Caco-2 (cell line): ENCODE results near the gene AADAC. TPM values are rescaled to one million over a fixed set of nuclear protein-coding genes. Genes with fewer than 3 reads are reported as not detected.
A peak's percentile ranks its signal among the peaks of the same experiment; 100 is the strongest.

ENCODE experiments used
- BruUV-seq: library from RNA; stranded (reverse); fragments of 400-500 nt; replicated peaks from 2 replicates; lab custom pipeline; 2021; lab: Mats Ljungman, UMichigan
- CTCF ChIA-PET: fragments of 300-600 bp; sonication (Branson Sonifier 250); formaldehyde crosslinking; loops from one replicate; lab custom pipeline; 2022; ENCODE audit warnings: antibody characterized with exemption; lab: Charles Lee
- POLR2A ChIA-PET: fragments of 300-600 bp; sonication (Branson Sonifier 250); formaldehyde crosslinking; loops from one replicate; lab custom pipeline; 2022; ENCODE audit warnings: antibody characterized with exemption; lab: Charles Lee
- DNase-seq, 2 experiments: peaks; one replicate each; pipeline versions ENCODE4 v3.0.0 to v3.0.0-alpha.2; 2020 to 2022
- H3K27me3 ChIP-seq: replicated peaks from 2 replicates; pipeline ENCODE4 v1.6.0; 2011; ENCODE audit warnings: low read length; ENCODE audit not compliant: control insufficient read depth, insufficient read depth
- H3K36me3 ChIP-seq: 2 replicates; pipeline ENCODE4 v1.5.1; 2011; ENCODE audit warnings: low read length; ENCODE audit not compliant: control insufficient read depth, insufficient read depth
- H3K4me1 ChIP-seq: fragments of 250-450 bp; sonication (Bioruptor Pico); 2 replicates; pipeline ENCODE4 v1.5.1; 2020; ENCODE audit warnings: mild to moderate bottlenecking
- H3K4me3 ChIP-seq: 2 replicates; pipeline ENCODE4 v1.5.1; 2011; ENCODE audit warnings: low read depth, mild to moderate bottlenecking, control low read depth, low read length
- H3K9me3 ChIP-seq: fragments of 250-450 bp; sonication (Bioruptor Pico); 2 replicates; pipeline ENCODE4 v1.5.1; 2020; ENCODE audit warnings: mild to moderate bottlenecking, moderate library complexity
- H3K27ac Mint-ChIP-seq: one replicate; pipeline ENCODE4 v1.8.0; 2022; ENCODE audit warnings: mixed read lengths; ENCODE audit not compliant: unreplicated experiment
- H3K27me3 Mint-ChIP-seq: one replicate; pipeline ENCODE4 v1.8.0; 2022; ENCODE audit warnings: mixed read lengths; ENCODE audit not compliant: insufficient read depth, unreplicated experiment
- H3K36me3 Mint-ChIP-seq: one replicate; pipeline ENCODE4 v1.8.0; 2022; ENCODE audit warnings: mild to moderate bottlenecking, mixed read lengths; ENCODE audit not compliant: insufficient read depth, unreplicated experiment
- H3K4me1 Mint-ChIP-seq: one replicate; pipeline ENCODE4 v1.8.0; 2022; ENCODE audit warnings: low read depth, mixed read lengths; ENCODE audit not compliant: unreplicated experiment
- H3K4me3 Mint-ChIP-seq: one replicate; pipeline ENCODE4 v1.8.0; 2022; ENCODE audit warnings: mild to moderate bottlenecking, moderate library complexity, mixed read lengths; ENCODE audit not compliant: unreplicated experiment
- H3K9me3 Mint-ChIP-seq: one replicate; pipeline ENCODE4 v1.8.0; 2022; ENCODE audit warnings: mixed read lengths; ENCODE audit not compliant: unreplicated experiment
- intact Hi-C: fragments of 100-400 bp; cut with micrococcal nuclease; formaldehyde crosslinking; loops from one replicate; pipeline ENCODE4 v1.10.0; 2022; ENCODE audit not compliant: unreplicated experiment
- total RNA-seq: library from RNA; stranded (reverse); gene quantifications from 2 replicates; pipeline ENCODE4 v1.2.3, GENCODE V29; 2022
- TF ChIP-seq, protein P1 (sequence below), 2 experiments: fragments of 200-600 bp in 1 of 2; IDR thresholded peaks; 1 replicate in 1 of 2; 2 replicates in 1 of 2; pipeline versions ENCODE4 v1.5.1 to v1.8.0; 2011 to 2022; ENCODE audit warnings: antibody characterized with exemption in 1 of 2, control low read depth in 1 of 2, inconsistent platforms in 1 of 2, low read depth in 1 of 2, low read length in 1 of 2, mild to moderate bottlenecking in 1 of 2, moderate library complexity in 1 of 2; ENCODE audit not compliant: insufficient read depth in 1 of 2, severe bottlenecking in 1 of 2, unreplicated experiment in 1 of 2

Gene AADAC
- total RNA-seq, 1 experiment from 2014 or later: 0.57 TPM

DNA sequence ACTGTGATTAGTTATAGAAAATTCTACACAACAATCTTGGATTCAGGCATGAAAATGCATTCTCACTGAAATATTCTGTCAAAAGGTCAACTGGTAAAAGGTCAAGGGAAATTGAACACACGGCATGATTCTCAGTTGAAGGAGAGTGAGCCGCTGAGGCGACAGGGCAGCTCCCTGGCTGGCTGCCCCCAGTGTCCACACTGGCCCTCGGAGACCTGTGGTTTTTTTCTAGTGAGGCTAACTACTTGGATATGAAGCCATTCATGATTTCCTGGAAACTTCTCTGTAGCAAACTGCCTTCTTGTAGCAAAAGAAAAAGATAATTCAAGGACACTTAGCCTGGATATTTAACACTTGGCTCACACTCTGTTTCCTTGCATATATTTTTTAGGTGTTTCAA lies 43.0 kb upstream of the AADAC start:
- Mint-ChIP-seq H3K4me3 (no peak overlapping the region), H3K36me3 (no peaks in the 10 kb centered on the region), H3K4me1 (peaks cover 36% of the 10 kb centered on the region), H3K9me3 (no peaks in the 10 kb centered on the region), H3K27me3 (no peaks in the 10 kb centered on the region), H3K27ac (no peak overlapping the region)
- Histone ChIP-seq H3K27me3 (no peaks in the 10 kb centered on the region), H3K36me3 (no peaks in the 10 kb centered on the region), H3K4me1 (peaks cover 30% of the 10 kb centered on the region), H3K4me3 (no peak overlapping the region), H3K9me3 (no peaks in the 10 kb centered on the region)
- TF ChIP-seq, protein P1, sequence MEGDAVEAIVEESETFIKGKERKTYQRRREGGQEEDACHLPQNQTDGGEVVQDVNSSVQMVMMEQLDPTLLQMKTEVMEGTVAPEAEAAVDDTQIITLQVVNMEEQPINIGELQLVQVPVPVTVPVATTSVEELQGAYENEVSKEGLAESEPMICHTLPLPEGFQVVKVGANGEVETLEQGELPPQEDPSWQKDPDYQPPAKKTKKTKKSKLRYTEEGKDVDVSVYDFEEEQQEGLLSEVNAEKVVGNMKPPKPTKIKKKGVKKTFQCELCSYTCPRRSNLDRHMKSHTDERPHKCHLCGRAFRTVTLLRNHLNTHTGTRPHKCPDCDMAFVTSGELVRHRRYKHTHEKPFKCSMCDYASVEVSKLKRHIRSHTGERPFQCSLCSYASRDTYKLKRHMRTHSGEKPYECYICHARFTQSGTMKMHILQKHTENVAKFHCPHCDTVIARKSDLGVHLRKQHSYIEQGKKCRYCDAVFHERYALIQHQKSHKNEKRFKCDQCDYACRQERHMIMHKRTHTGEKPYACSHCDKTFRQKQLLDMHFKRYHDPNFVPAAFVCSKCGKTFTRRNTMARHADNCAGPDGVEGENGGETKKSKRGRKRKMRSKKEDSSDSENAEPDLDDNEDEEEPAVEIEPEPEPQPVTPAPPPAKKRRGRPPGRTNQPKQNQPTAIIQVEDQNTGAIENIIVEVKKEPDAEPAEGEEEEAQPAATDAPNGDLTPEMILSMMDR (IDR thresholded peaks at IDR 0.05; ENCODE audit: insufficient read depth in 1 of 2, low read depth in 1 of 2, low read length in 1 of 2, severe bottlenecking in 1 of 2, unreplicated experiment in 1 of 2): no peak
- CTCF ChIA-PET: interaction anchor here (0.7 kb wide), 1 partner anchor 65 kb away, joined by 3 read pairs; no protein-coding TSS in a partner anchor
- peak in 1 of 2 experiments; percentile 21 for DNase-seq
- no TSS peak for BruUV-seq
- POLR2A ChIA-PET: no interaction called here
- intact Hi-C loops: loop anchor here (1.0 to 2.0 kb wide), 3 partner anchors 19 to 66 kb away; no protein-coding TSS in a partner anchor

- Mint-ChIP-seq H3K4me3 (no peak overlapping the region), H3K4me1 (peaks cover 31% of the 10 kb centered on the region), H3K27me3 (no peaks in the 10 kb centered on the region), H3K27ac (no peak overlapping the region), H3K36me3 (no peaks in the 10 kb centered on the region), H3K9me3 (no peaks in the 10 kb centered on the region)
- Histone ChIP-seq H3K36me3 (no peaks in the 10 kb centered on the region), H3K4me3 (no peak overlapping the region), H3K27me3 (no peaks in the 10 kb centered on the region), H3K4me1 (peaks cover 30% of the 10 kb centered on the region), H3K9me3 (no peaks in the 10 kb centered on the region)
- TF ChIP-seq, protein P1 (IDR thresholded peaks at IDR 0.05; ENCODE audit: insufficient read depth in 1 of 2, low read depth in 1 of 2, low read length in 1 of 2, severe bottlenecking in 1 of 2, unreplicated experiment in 1 of 2): no peak
- CTCF ChIA-PET: no interaction called here
- intact Hi-C loops: no loop called here
- no TSS peak for BruUV-seq
- DNase-seq: no peak
- POLR2A ChIA-PET: no interaction called here
Measured at GRCh38 chr3:151772825-151773480, 41.0 kb upstream of the AADAC start.

GRCh38 chr3:151774235-151774634 lies 39.7 kb upstream of the AADAC start:
- Histone ChIP-seq H3K36me3 (no peaks in the 10 kb centered on the region), H3K4me1 (peaks cover 29% of the 10 kb centered on the region), H3K27me3 (no peaks in the 10 kb centered on the region), H3K9me3 (no peaks in the 10 kb centered on the region), H3K4me3 (no peak overlapping the region)
- Mint-ChIP-seq H3K36me3 (no peaks in the 10 kb centered on the region), H3K27ac (peak overlapping the region; percentile 17), H3K9me3 (no peaks in the 10 kb centered on the region), H3K4me3 (no peak overlapping the region), H3K4me1 (peaks cover 24% of the 10 kb centered on the region), H3K27me3 (no peaks in the 10 kb centered on the region)
- TF ChIP-seq, protein P1 (IDR thresholded peaks at IDR 0.05; ENCODE audit: insufficient read depth in 1 of 2, low read depth in 1 of 2, low read length in 1 of 2, severe bottlenecking in 1 of 2, unreplicated experiment in 1 of 2): no peak
- CTCF ChIA-PET: no interaction called here
- no TSS peak for BruUV-seq
- POLR2A ChIA-PET: no interaction called here
- no peak for DNase-seq
- intact Hi-C loops: no loop called here
